Mesendoderm (in vitro differentiated cells): ENCODE data around the gene PIAS1.
A peak's percentile ranks its signal among the peaks of the same experiment; 100 is the strongest.
"Not testable (repeated sequence)": the region's sequence is repeated elsewhere in the genome, so short reads cannot be mapped to it uniquely, and the experiment has no call there.

Source experiments
- DNase-seq: peaks from one replicate; pipeline ENCODE4 v3.0.0; 2013
- H2AK5ac ChIP-seq: 2 replicates; pipeline ENCODE4 v1.6.1; 2013; ENCODE audit warnings: low read length, inconsistent platforms
- H2BK120ac ChIP-seq: 2 replicates; pipeline ENCODE4 v1.6.1; 2013; ENCODE audit warnings: low read depth, mild to moderate bottlenecking, low read length, moderate library complexity, mixed read lengths
- H2BK15ac ChIP-seq: replicated peaks from 2 replicates; pipeline ENCODE4 v1.6.1; 2013; ENCODE audit warnings: low read depth, mild to moderate bottlenecking, moderate library complexity
- H2BK5ac ChIP-seq: 2 replicates; pipeline ENCODE4 v1.6.1; 2013; ENCODE audit warnings: low read length, inconsistent platforms
- H3K18ac ChIP-seq: 2 replicates; pipeline ENCODE4 v1.6.1; 2013; ENCODE audit warnings: mild to moderate bottlenecking, low read length, mixed read lengths
- H3K23ac ChIP-seq: one replicate; pipeline ENCODE4 v1.6.1; 2013; ENCODE audit warnings: low read length
- H3K27ac ChIP-seq: 2 replicates; pipeline ENCODE4 v1.5.1; 2013; ENCODE audit warnings: low read depth, mild to moderate bottlenecking, inconsistent platforms, low read length, moderate library complexity
- H3K27me3 ChIP-seq: 2 replicates; pipeline ENCODE4 v1.6.1; 2013; ENCODE audit warnings: low read length, control low read depth, mild to moderate bottlenecking, inconsistent platforms; ENCODE audit not compliant: insufficient read depth, poor library complexity
- H3K36me3 ChIP-seq: 2 replicates; pipeline ENCODE4 v1.6.1; 2013; ENCODE audit warnings: low read length, inconsistent platforms; ENCODE audit not compliant: control insufficient read depth, insufficient read depth
- H3K4ac ChIP-seq: one replicate; pipeline ENCODE4 v1.6.1; 2013; ENCODE audit warnings: low read depth, mild to moderate bottlenecking, low read length, moderate library complexity
- H3K4me1 ChIP-seq: 2 replicates; pipeline ENCODE4 v1.6.1; 2013; ENCODE audit warnings: low read depth, low read length, inconsistent platforms; ENCODE audit not compliant: control insufficient read depth
- H3K4me2 ChIP-seq: 2 replicates; pipeline ENCODE4 v1.6.1; 2013; ENCODE audit warnings: low read length
- H3K4me3 ChIP-seq: 2 replicates; pipeline ENCODE4 v1.5.1; 2013; ENCODE audit warnings: mild to moderate bottlenecking, low read length
- H3K56ac ChIP-seq: one replicate; pipeline ENCODE4 v1.6.1; 2013; ENCODE audit warnings: low read length
- H3K79me1 ChIP-seq: 2 replicates; pipeline ENCODE4 v1.6.1; 2013; ENCODE audit warnings: low read length, inconsistent platforms
- H3K79me2 ChIP-seq: 2 replicates; pipeline ENCODE4 v1.6.1; 2013; ENCODE audit warnings: mild to moderate bottlenecking, low read length; ENCODE audit not compliant: control insufficient read depth, insufficient read depth
- H3K9ac ChIP-seq: 2 replicates; pipeline ENCODE4 v1.6.1; 2013; ENCODE audit warnings: low read length, inconsistent platforms
- H4K5ac ChIP-seq: one replicate; pipeline ENCODE4 v1.6.1; 2013; ENCODE audit warnings: low read length
- H4K8ac ChIP-seq: one replicate; pipeline ENCODE4 v1.6.1; 2013; ENCODE audit warnings: low read depth, mild to moderate bottlenecking, control low read depth, low read length, moderate library complexity
- WGBS: extraction: QIAGEN DNeasy Blood & Tissue Kit; methylation state at CpG from one replicate; pipeline ENCODE4 v1.1.7; 2013; ENCODE audit warnings: low lambda C conversion rate, missing lambda C conversion rate; ENCODE audit not compliant: insufficient coverage; ENCODE audit errors: extremely low coverage; 5-methylcytosine and 5-hydroxymethylcytosine counted together

PIAS1 gene

GRCh38 chr15:68234060-68234459 is 179.9 kb downstream of the PIAS1 start:
- Histone ChIP-seq H4K5ac (no peak overlapping the region), H2AK5ac (no peak overlapping the region), H4K8ac (no peak overlapping the region), H3K4me3 (no peak overlapping the region), H3K18ac (no peak overlapping the region), H2BK5ac (no peak overlapping the region), H3K4me1 (peaks cover 2% of the 10 kb centered on the region), H3K56ac (peak overlapping the region; percentile 18), H3K23ac (no peak overlapping the region), H3K4ac (no peak overlapping the region), H3K36me3 (no peaks in the 10 kb centered on the region), H3K27ac (no peak overlapping the region), H2BK120ac (no peak overlapping the region), H3K4me2 (no peak overlapping the region), H3K27me3 (no peaks in the 10 kb centered on the region), H2BK15ac (no peak overlapping the region), H3K79me1 (no peaks in the 10 kb centered on the region), H3K79me2 (peaks cover under 1% of the 10 kb centered on the region), H3K9ac (no peak overlapping the region)
- peak; percentile 62 for DNase-seq
- WGBS: no CpG with 5 or more reads among the region's 6 CpGs

GRCh38 chr15:68234520-68234919 is 180.4 kb downstream of the PIAS1 start:
- not testable (repeated sequence) for H3K18ac ChIP-seq, H2BK15ac ChIP-seq, H4K8ac ChIP-seq, H3K36me3 ChIP-seq, H3K9ac ChIP-seq, H3K79me2 ChIP-seq, DNase-seq, H2BK5ac ChIP-seq, H3K56ac ChIP-seq, H3K4ac ChIP-seq, H3K27me3 ChIP-seq, H3K79me1 ChIP-seq, H2AK5ac ChIP-seq, H3K23ac ChIP-seq, H3K4me3 ChIP-seq, H2BK120ac ChIP-seq, H3K27ac ChIP-seq, H4K5ac ChIP-seq, H3K4me2 ChIP-seq, H3K4me1 ChIP-seq
- no CpG with 5 or more reads among the region's 9 CpGs for WGBS

- no peaks in the 10 kb centered on the region for H3K27me3 ChIP-seq
- H2BK5ac ChIP-seq: no peak overlapping the region
- H2BK15ac ChIP-seq: no peak overlapping the region
- no peak overlapping the region for H4K5ac ChIP-seq
- H2BK120ac ChIP-seq: no peak overlapping the region
- no peak overlapping the region for H4K8ac ChIP-seq
- H3K79me2 ChIP-seq: no peaks in the 10 kb centered on the region
- H3K79me1 ChIP-seq: no peaks in the 10 kb centered on the region
- H3K18ac ChIP-seq: no peak overlapping the region
- H3K4ac ChIP-seq: no peak overlapping the region
- no peak overlapping the region for H3K27ac ChIP-seq
- H3K4me3 ChIP-seq: no peak overlapping the region
- DNase-seq: no peak
- H3K23ac ChIP-seq: no peak overlapping the region
- no peak overlapping the region for H3K9ac ChIP-seq
- no peak overlapping the region for H3K4me2 ChIP-seq
- H2AK5ac ChIP-seq: no peak overlapping the region
- H3K56ac ChIP-seq: no peak overlapping the region
- peaks cover 2% of the 10 kb centered on the region for H3K4me1 ChIP-seq
- WGBS: no CpG with 5 or more reads among the region's 4 CpGs
- no peaks in the 10 kb centered on the region for H3K36me3 ChIP-seq
These were observed 180.9 kb downstream of the PIAS1 start for GRCh38 chr15:68235022-68235421.

GRCh38 chr15:68239025-68239424 is 184.9 kb downstream of the PIAS1 start:
- no peak overlapping the region for H4K5ac ChIP-seq
- H3K18ac ChIP-seq: no peak overlapping the region
- H2BK5ac ChIP-seq: no peak overlapping the region
- H3K4me1 ChIP-seq: no peaks in the 10 kb centered on the region
- no peak overlapping the region for H4K8ac ChIP-seq
- H3K4ac ChIP-seq: no peak overlapping the region
- no peak for DNase-seq
- H3K79me1 ChIP-seq: no peaks in the 10 kb centered on the region
- H3K56ac ChIP-seq: no peak overlapping the region
- H3K27ac ChIP-seq: no peak overlapping the region
- H2BK15ac ChIP-seq: no peak overlapping the region
- H2BK120ac ChIP-seq: no peak overlapping the region
- H3K23ac ChIP-seq: no peak overlapping the region
- no peak overlapping the region for H3K9ac ChIP-seq
- H3K27me3 ChIP-seq: no peaks in the 10 kb centered on the region
- H3K4me3 ChIP-seq: no peak overlapping the region
- H3K36me3 ChIP-seq: no peaks in the 10 kb centered on the region
- H2AK5ac ChIP-seq: no peak overlapping the region
- no peak overlapping the region for H3K4me2 ChIP-seq
- no peaks in the 10 kb centered on the region for H3K79me2 ChIP-seq

GRCh38 chr15:68241088-68241935 is 187.2 kb downstream of the PIAS1 start:
- WGBS: no CpG with 5 or more reads among the region's 5 CpGs
- Histone ChIP-seq H3K56ac (no peak overlapping the region), H2BK5ac (no peak overlapping the region), H3K18ac (no peak overlapping the region), H3K4me3 (no peak overlapping the region), H2AK5ac (no peak overlapping the region), H4K8ac (no peak overlapping the region), H3K79me2 (no peaks in the 10 kb centered on the region), H3K9ac (no peak overlapping the region), H2BK15ac (no peak overlapping the region), H3K4ac (no peak overlapping the region), H3K27me3 (no peaks in the 10 kb centered on the region), H3K79me1 (no peaks in the 10 kb centered on the region), H3K4me2 (no peak overlapping the region), H4K5ac (no peak overlapping the region), H3K36me3 (no peaks in the 10 kb centered on the region), H3K4me1 (no peaks in the 10 kb centered on the region), H2BK120ac (no peak overlapping the region), H3K27ac (no peak overlapping the region), H3K23ac (no peak overlapping the region)
- DNase-seq: peak; percentile 43
